Measurements from ENCODE around the gene TBC1D1.
A peak's percentile ranks its signal among the peaks of the same experiment; 100 is the strongest.

TBC1D1 gene

GRCh38 chr4:38169524-38169923 is 278.6 kb downstream of the TBC1D1 start:
- no peak for DNase-seq (ENCODE audit: low read depth)

GRCh38 chr4:38170338-38171169 is 279.7 kb downstream of the TBC1D1 start:
- no peak for DNase-seq (ENCODE audit: low read depth)

GRCh38 chr4:38172078-38172477 is 281.2 kb downstream of the TBC1D1 start:
- DNase-seq (ENCODE audit: low read depth), result no peak

- DNase-seq (ENCODE audit: low read depth), result no peak
Measured at GRCh38 chr4:38173935-38174518, 283.1 kb downstream of the TBC1D1 start.

GRCh38 chr4:38174801-38175200 is 283.9 kb downstream of the TBC1D1 start:
- DNase-seq (ENCODE audit: low read depth), result no peak

GRCh38 chr4:38176165-38176564 is 285.3 kb downstream of the TBC1D1 start:
- no peak for DNase-seq (ENCODE audit: low read depth)

GRCh38 chr4:38177035-38177546 is 286.2 kb downstream of the TBC1D1 start:
- DNase-seq (ENCODE audit: low read depth), result peak; percentile 43

GRCh38 chr4:38177641-38178391 is 286.9 kb downstream of the TBC1D1 start:
- DNase-seq (ENCODE audit: low read depth), result peak; percentile 26

GRCh38 chr4:38178392-38178995 is 287.6 kb downstream of the TBC1D1 start:
- DNase-seq (ENCODE audit: low read depth), result no peak

- peak; percentile 63 for DNase-seq (ENCODE audit: low read depth)
Measured at GRCh38 chr4:38179690-38180377, 288.9 kb downstream of the TBC1D1 start.

- no peak for DNase-seq (ENCODE audit: low read depth)
Measured at GRCh38 chr4:38180456-38180855, 289.6 kb downstream of the TBC1D1 start.

- DNase-seq (ENCODE audit: low read depth), result no peak
Measured at GRCh38 chr4:38181286-38181685, 290.4 kb downstream of the TBC1D1 start.

- no peak for DNase-seq (ENCODE audit: low read depth)
Measured at GRCh38 chr4:38182334-38182998, 291.6 kb downstream of the TBC1D1 start.

GRCh38 chr4:38184404-38184803 is 293.5 kb downstream of the TBC1D1 start:
- DNase-seq (ENCODE audit: low read depth), result no peak

- no peak for DNase-seq (ENCODE audit: low read depth)
Measured at GRCh38 chr4:38185406-38186144, 294.7 kb downstream of the TBC1D1 start.

- DNase-seq (ENCODE audit: low read depth), result no peak
Measured at GRCh38 chr4:38188136-38188535, 297.3 kb downstream of the TBC1D1 start.

- no peak for DNase-seq (ENCODE audit: low read depth)
Measured at GRCh38 chr4:38188631-38189101, 297.8 kb downstream of the TBC1D1 start.

Data from stimulated activated CD8-positive, alpha-beta memory T cell treated with anti-CD3 and anti-CD28 coated beads, Interleukin-12 subunit alpha, Interleukin-12 subunit beta, amount 100 ng/mL, for 1 hour (primary cell).